Suprapubic skin (tissue), 3 donors: ENCODE results near the gene HIGD2B.

Experiments used
- EP300 ChIP-seq: sonication (generic); formaldehyde crosslinking; IDR thresholded peaks from one replicate; pipeline ENCODE4 v1.6.1; 2017; ENCODE audit warnings: antibody characterized with exemption
- POLR2A ChIP-seq, 2 donors: fragments of 450-650 bp; IDR thresholded peaks; one replicate each; pipeline ENCODE4 v1.6.1; 2017; ENCODE audit warnings: antibody characterized with exemption in 2 of 2, mild to moderate bottlenecking in 2 of 2, moderate library complexity in 2 of 2
- TF ChIP-seq, protein P1 (sequence below), 2 donors: fragments of 200-600 bp in 1 of 2; fragments of 450-650 bp in 1 of 2; sonication (generic) in 1 of 2; IDR thresholded peaks; one replicate each; pipeline ENCODE4 v1.5.1; 2016 to 2019; ENCODE audit warnings: antibody characterized with exemption in 2 of 2, mild to moderate bottlenecking in 1 of 2, moderate library complexity in 1 of 2

DNA sequence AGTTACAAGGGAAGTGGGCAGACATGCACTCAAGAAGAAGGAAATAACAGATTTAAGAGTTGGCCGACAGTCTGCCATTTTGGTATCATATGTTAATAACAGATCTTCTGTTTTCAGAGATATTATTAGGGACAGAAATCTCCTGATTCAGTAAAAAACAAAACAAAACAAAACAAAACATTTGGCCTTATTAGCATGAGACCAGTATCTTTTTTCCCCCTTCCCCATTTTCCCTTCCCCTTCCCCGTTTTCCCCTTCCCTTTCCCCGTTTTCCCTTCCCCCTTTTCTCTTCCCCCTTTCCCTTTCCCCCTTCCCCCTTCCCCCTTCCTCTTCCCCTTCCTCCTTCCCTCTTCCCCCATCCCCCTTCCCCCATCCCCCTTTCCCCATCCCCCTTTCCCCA lies 39.5 kb upstream of the HIGD2B start:
- TF ChIP-seq, protein P1, sequence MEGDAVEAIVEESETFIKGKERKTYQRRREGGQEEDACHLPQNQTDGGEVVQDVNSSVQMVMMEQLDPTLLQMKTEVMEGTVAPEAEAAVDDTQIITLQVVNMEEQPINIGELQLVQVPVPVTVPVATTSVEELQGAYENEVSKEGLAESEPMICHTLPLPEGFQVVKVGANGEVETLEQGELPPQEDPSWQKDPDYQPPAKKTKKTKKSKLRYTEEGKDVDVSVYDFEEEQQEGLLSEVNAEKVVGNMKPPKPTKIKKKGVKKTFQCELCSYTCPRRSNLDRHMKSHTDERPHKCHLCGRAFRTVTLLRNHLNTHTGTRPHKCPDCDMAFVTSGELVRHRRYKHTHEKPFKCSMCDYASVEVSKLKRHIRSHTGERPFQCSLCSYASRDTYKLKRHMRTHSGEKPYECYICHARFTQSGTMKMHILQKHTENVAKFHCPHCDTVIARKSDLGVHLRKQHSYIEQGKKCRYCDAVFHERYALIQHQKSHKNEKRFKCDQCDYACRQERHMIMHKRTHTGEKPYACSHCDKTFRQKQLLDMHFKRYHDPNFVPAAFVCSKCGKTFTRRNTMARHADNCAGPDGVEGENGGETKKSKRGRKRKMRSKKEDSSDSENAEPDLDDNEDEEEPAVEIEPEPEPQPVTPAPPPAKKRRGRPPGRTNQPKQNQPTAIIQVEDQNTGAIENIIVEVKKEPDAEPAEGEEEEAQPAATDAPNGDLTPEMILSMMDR (IDR thresholded peaks at IDR 0.05): no peak
- TF ChIP-seq POLR2A (IDR thresholded peaks at IDR 0.05) (no peak), EP300 (no peak)
